IgD-negative memory B cell (primary cell): ENCODE data around the gene ZNF624. TPM values are rescaled to one million over a fixed set of nuclear protein-coding genes. Genes with fewer than 3 reads are reported as not detected.

Source experiments
- polyA plus RNA-seq: library from polyadenylated mRNA; unstranded; fragments of 300-500 nt; fragmentation: Illumina TruSeq; gene quantifications from one replicate; pipeline ENCODE4 v1.2.3, GENCODE V29; 2021

The ZNF624 gene
- polyA plus RNA-seq, 1 donor from 2014 or later = 3.9 TPM

Other genes starting within 250 kb of the ZNF624 start
- 73.6 TPM for gene TRPV2, start 238.3 kb downstream of the ZNF624 start, polyA plus RNA-seq
- 1.7 TPM for gene LRRC75A, start 161.7 kb downstream of the ZNF624 start, polyA plus RNA-seq
- gene ZNF287, start 84.6 kb downstream of the ZNF624 start, polyA plus RNA-seq = 6.2 TPM
- gene CCDC144A, start 36.4 kb upstream of the ZNF624 start, polyA plus RNA-seq = not detected